ENCODE data around the gene RFPL4A.
"Not testable (repeated sequence)": the region's sequence is repeated elsewhere in the genome, so short reads cannot be mapped to it uniquely, and the experiment has no call there.

The RFPL4A gene

DNA sequence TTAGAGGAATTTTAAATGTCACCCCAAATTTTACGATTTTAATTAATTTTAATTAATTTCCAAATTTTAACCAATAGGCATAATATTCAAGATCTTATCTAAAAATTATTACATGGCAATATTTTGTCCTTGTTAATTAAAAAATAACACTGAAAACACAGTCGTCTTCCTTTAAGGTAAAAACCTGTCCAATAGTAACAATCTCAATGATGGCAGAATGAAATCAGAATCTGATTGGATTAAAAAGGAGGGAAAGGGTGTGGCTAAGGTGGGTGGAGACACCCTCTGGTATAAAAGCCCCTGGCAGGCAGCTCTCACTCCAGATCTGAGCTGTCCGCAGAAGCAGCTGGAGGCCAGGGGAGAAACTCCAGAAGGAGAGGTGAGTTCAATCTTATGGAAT is at the start of gene RFPL4A:
RFPL4A (plus strand) TSS at position 301 of the 400 bp plus-strand sequence. CDS start 2,704 bp downstream, outside the sequence.
- DNase-seq = not testable (repeated sequence)

DNA sequence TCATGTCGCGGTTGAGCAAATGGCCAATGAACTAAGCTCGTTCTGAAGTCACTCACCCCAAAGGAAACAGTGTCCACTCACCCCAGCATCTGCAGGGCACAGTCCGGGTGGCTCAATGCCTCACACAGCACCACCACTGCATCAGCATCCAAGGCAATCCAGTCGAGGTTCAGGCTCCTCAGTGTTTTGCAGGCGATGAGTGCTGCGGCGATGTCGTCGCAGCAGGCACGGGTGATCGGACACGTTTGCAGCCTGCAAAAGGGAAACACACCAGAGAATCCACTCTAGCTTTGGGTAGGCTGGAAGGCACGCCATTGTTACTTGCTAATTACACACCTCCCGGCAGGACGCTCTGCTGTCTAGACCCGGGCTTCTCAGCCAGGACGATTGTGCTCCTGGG is 47.2 kb upstream of the RFPL4A start:
- no peak for DNase-seq

DNA sequence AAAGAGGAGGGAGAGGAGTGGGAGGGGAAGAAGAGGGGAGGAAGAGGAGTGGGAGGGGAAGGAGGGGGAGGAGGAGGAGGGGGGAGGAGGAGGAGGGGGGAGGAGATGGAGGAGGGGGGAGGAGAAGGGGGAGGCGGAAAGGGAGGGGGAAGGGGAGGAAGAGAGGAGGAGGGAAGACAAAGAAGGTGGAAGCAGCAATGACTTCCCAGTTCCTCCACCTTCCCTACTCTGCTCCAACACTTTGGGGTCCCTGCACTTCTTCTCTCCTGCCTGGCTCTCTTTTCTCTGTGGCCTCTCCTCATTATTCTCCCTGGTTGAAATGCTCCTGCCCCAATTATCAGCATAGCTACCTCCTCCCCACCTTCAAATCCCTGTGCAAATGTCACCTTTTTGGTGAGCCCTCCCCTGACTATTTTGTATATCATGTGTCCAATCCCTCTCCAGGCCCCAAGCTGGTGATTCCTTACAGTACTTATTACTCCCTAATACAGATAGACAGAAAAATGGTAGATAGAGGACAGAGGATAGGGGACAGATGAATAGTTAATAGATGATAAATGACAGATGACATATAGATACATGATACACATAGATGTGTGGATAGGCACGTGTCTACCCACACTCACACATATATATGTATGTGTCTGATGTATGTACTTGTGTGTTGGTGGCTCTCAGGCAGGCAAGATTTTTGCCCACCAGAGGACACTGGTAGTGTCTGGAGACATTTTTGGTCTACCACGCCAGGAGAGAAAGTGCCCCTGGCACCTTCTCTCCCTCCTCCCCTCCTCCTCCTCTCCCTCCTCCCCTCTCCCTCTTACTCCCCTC is 45.9 kb upstream of the RFPL4A start:
- no peak for DNase-seq

DNA sequence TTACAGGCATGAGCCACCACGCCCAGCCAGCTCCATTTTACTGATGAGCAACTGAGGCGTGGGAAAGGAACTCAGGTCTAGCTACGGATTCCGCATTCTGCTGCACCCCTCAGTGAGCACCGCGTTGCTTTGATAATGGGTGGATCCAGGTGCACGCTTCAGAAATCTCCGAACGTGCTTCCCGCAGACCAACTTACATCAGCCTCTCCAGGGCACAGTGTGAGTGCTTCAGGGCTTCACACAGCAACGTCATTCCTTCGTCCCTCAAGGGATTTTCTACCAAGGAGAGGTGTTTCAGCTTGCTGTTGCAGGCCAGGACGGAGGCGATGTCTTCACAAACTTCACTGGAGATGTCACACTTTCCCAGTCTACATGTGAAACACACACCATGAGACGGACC is 42.4 kb upstream of the RFPL4A start:
- DNase-seq = no peak

DNA sequence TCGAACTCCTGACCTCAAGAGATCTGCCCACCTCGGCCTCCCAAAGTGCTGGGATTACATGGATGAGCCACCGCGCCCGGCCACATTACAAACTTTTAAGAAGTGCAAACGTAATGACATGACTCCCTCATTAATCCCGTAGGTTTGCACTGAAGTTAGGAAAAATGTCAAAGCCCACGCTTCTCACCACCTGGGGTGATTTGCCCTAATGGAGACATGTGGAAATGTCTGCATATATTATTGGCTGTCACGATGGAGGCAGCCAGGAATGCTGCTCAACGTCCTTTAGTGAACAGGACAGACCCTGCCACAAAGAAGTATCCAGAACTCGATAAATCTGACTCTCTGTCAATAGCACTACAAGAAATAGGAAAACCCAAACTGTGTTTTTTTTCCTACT is 41.6 kb upstream of the RFPL4A start:
- no peak for DNase-seq

DNA sequence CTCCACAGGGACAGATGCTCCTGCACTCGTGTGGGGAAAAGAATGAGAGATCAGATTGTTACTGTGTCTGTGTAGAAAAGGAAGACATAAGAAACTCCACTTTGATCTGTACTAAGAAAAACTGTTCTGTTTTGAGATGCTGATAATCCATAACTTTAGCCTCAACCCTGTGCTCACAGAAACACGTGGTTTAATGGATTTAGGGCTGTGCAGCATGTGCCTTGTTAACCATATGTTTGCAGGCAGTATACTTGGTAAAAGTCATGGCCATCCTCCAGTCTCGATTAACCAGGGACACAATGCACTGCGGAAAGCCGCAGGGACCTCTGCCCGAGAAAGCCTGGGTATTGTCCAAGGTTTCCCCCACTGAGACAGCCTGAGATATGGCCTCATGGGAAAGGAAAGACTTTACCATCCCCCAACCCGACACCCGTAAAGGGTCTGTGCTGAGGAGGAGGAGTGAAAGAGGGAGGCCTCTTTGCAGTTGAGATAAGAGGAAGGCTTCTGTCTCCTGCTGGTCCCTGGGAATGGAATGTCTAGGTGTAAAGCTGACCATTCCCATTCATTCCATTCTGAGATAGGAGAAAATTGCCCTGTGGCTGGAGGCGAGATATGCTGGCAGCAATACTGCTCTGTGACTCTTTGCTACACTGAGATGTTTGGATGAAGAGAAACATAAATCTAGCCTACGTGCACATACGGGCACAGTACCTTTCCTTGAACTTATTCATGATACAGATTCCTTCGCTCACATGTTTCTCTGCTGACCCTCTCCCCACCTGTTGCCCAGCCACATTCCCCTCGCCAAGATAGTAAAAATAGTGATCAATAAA is 40.8 kb upstream of the RFPL4A start:
- DNase-seq = not testable (repeated sequence)

DNA sequence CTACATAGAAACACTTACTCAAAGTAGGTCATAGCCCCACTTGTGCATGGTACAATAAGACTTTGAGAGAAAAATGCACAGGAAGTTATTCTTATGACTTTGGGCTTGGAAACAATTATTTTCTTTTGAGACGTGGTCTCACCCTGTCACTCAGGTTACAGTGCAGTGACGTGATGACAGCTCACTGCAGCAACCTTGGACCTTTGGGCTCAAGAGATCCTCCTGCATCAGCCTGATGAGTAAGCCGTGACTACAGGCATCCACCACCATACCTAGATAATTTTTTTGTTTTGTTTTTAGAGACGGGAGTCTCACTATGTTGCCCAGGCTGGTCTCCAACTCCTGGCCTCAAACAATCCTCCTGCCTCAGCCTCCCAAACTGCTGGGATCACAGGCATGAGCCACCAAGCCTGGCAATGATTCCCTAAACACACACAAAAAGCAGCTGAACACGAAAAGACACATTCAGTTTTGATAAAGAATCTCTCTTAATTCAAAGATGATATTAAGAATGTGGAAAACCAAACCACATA is 38.6 kb upstream of the RFPL4A start:
- DNase-seq = no peak

DNA sequence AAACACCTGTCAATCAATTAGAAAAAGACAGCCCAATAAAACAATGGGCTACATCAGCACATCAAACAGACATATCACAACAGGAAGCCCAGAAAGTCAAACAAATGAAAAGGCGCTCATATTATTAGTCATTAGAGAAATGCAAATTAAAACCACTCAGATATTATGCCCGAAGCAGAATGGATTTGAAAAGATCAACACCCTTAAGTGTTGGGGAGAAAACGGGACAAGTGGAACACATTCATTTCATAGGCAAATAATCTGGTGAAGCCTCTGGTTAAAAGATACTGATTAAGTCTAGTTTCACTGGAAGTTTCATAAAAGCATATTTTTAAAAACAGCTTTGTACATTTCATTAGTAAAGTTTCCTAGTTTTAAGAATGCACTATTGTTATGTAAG is 38.1 kb upstream of the RFPL4A start:
- DNase-seq = no peak

DNA sequence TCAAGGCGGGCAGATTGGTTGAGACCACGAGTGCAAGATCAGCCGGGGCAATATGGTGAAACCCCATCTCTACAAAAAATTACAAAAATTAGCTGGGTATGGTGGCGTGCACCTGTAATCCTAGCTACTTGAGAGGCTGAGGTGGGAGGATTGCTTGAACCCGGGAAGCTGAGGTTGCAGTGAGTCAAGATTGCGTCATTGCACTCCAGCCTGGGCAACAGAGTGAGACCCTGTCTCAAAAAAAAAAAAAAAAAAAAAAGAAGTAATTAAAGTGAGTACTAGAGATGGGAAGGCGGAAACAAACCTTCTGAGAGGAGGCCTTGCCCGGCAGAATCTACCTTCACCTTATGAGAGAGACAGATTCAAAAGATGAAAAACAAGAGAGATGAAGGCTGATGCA is 35.4 kb upstream of the RFPL4A start:
- DNase-seq = no peak

DNA sequence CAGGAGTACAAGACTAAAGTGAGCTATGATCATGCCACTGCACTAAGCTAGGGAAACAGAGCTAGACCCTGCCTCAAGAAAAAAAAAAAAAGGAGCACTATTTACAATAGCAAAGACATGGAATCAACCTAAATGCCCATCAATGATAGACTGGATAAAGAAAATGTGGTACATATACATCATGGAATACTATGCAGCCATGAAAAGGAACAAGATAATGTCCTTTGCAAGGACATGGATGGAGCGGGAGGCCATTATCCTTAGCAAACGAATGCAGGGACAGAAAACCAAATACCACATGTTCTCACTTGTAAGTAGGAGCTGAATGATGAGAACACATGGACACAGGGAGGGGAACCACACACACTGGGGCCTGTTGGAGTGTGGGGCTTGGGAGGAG is 28.5 kb upstream of the RFPL4A start:
- DNase-seq = not testable (repeated sequence)

DNA sequence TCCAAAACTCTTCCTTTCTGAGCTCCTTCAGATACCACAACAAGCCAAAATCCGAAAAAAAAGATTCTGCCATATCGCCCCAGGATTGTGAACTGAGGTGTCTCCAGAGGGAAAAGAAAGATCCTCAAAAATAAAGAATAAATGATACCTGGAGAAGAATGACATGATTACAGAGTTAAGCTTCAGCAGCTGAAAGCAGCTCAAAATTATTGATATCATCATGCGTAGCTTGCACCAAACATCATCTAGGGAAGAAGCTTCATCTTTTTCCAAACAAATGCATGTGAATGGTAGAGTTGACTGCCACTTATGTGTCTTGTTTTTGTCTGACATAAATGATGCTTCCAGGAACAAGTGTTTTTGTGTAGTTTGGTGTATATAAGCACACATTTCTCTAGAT is 20.6 kb upstream of the RFPL4A start, which contains the start of gene NLRP9:
NLRP9 (minus strand) TSS at position 101 of the 400 bp plus-strand sequence; CDS start at position 73, 28 bp downstream.
- DNase-seq = no peak

DNA sequence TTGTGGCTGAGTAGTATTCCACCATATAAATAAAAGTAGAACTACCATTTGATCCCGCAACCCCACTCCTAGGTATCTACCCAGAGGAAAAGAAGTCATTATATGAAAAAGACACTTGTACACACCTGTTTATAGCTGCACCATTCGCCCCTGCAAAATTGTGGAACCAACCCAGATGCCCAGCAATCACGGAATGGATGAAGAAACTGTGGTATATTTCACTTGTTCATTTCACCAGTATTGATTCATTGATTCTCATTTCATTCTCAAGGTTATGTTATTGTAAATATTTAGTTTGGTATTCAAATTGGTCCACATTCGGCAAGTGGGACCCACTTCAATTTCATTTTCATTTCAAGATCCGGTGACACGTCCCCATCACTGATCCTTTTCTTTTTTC is 8.2 kb upstream of the RFPL4A start:
- DNase-seq = no peak

DNA sequence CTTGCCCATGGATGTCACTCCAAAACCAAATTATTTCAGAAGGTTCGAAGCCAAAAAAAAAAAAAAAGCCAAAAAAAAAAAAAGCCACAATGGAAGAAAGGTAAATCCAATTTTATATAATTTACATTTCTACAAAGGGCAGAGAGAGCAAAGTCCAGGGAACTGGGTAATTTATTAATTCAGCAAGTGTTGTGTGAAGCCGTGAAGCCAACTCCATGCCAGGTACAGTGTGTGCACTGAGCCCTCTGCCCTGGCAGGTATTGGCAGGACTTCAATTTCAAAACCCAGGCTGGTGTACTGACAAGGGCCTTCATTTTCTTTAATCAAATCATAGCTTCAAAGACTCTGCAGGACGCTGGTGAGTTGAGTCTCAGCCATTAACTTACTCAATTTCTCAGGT is 5.5 kb upstream of the RFPL4A start:
- no peak for DNase-seq

DNA sequence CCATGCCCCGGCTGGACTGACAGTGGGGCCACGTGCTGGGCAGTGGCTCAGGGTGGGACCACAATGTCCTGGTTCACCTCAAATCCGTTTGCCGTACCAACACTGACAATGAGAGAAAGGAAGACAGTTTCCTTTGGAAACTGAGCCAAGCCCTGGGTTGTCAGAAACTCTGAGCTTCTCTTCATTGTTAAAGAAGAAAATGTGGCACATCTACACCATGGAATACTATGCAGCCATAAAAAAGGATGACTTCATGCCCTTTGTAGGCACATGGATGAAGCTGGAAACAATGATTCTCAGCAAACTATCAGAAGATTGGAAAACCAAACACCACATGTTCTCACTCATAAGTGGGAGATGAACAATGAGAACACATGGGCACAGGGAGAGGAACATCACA is 2.1 kb upstream of the RFPL4A start:
- DNase-seq = not testable (repeated sequence)

DNA sequence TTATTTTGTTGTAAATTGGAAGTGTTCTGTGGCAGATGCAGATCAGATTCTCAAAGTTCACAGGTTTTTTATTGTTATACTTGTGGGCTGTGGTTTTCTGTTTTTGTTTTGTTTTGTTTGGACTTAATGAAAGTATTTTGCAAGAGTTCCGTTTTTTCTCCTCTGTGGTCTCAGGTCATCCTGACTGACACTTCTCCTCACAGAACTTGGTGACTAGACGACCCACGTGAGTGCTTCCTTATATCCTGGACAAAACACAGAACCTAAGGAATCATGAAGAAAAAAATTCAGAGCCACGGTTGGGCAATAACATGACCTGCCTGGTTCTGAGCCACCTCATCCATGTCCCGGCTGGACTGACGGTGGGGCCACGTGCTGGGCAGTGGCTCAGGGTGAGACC is 7.6 kb downstream of the RFPL4A start:
- no peak for DNase-seq

DNA sequence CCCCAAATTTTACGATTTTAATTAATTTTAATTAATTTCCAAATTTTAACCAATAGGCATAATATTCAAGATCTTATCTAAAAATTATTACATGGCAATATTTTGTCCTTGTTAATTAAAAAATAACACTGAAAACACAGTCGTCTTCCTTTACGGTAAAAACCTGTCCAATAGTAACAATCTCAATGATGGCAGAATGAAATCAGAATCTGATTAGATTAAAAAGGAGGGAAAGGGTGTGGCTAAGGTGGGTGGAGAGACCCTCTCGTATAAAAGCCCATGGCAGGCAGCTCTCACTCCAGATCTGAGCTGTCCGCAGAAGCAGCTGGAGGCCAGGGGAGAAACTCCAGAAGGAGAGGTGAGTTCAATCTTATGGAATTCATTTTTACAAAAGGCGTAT is 9.9 kb downstream of the RFPL4A start, which contains the start of gene RFPL4AL1:
RFPL4AL1 (plus strand) TSS at position 301 of the 400 bp plus-strand sequence. CDS start 2,687 bp downstream, outside the sequence.
- DNase-seq = not testable (repeated sequence)

DNA sequence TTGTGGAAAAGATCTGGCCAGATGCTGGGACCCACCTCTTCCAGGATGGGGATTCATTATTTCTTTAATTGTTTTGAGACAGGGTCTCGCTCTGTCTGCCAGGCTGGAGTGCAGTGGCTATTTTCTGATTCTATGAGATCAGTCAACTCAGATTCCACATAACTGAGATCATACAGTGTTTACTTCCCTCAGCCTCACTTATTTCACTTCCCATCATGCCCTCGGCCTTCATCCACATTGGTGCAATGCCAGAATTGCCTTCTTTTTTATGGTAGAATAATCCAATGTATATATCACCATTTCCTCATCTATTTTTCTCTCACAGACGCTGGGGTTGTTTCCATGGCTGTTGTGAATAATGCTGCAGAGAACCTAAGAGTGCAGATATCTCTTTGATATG is 10.7 kb downstream of the RFPL4A start:
- not testable (repeated sequence) for DNase-seq

DNA sequence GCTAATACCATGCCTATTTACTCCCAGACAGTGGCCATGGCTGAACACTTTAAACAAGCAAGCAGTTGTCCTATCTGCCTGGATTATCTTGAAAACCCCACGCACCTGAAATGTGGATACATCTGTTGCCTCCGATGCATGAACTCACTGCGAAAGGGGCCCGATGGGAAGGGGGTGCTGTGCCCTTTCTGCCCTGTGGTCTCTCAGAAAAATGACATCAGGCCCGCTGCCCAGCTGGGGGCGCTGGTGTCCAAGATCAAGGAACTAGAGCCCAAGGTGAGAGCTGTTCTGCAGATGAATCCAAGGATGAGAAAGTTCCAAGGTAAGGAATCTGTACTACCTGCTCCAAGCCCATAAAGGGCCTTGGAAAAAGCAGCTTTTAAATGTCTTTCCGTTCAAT is 18.6 kb downstream of the RFPL4A start:
- DNase-seq = no peak

DNA sequence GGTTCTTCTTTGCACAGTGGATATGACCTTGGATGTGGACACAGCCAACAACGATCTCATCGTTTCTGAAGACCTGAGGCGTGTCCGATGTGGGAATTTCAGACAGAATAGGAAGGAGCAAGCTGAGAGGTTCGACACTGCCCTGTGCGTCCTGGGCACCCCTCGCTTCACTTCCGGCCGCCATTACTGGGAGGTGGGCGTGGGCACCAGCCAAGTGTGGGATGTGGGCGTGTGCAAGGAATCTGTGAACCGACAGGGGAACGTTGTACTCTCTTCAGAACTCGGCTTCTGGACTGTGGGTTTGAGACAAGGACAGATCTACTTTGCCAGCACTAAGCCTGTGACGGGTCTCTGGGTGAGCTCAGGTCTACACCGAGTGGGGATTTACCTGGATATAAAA is 19.4 kb downstream of the RFPL4A start:
- no peak for DNase-seq

DNA sequence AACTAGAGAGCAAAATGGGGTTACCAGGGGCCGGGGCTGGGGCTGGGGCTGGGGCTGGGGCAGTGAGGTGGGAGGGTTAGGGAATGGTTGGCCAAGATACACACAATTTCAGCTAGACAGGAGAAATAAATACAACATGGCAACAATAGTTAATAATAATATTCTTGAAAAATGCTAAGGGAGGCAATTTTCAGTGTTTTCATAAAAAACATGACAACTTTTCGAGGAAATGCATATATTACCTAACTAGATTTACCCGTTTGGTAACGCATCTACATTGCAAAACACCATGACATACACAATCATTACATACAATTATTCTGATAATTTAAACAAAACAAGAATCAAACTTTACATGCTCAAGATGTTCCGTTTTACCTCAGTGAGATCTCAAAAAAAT is 22.2 kb downstream of the RFPL4A start:
- no peak for DNase-seq

DNA sequence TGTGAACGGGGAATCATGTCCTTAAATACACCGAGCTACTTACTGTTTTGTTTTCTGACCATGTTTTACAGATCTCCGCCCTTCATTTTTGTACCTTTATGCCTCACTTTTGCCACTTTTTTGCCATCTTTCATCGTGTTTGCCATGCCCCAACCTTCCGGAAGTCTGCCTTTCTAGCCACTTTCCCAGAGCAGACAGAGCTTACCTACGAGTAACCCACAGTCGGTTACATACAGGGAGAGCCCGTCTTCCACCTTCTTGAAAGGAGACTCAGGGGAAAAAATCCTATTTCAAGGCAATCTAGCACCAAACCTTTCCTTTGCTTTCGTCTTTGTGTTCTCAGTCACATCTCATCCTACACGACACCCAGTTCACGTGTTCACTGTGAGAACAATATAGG is 36.1 kb downstream of the RFPL4A start:
- no peak for DNase-seq

DNA sequence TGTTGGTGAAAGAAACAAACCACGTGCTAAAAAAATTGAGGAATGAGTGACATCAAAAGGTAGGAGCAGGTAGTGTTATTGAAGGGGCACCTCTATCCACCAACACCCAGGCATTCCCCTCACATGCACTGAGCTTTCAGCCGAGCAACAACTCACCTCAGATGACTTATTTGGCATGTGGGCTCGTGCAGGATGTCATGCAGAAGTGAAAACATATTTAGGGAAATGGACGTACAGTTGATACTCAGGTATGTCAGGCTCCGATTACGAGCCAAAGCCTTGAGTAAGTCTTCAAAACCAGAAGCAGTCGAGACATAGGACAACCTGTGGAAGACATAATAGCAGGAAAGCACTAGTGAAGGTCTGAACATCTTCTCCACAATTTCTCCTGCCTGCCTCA is 42.5 kb downstream of the RFPL4A start:
- DNase-seq = no peak

DNA sequence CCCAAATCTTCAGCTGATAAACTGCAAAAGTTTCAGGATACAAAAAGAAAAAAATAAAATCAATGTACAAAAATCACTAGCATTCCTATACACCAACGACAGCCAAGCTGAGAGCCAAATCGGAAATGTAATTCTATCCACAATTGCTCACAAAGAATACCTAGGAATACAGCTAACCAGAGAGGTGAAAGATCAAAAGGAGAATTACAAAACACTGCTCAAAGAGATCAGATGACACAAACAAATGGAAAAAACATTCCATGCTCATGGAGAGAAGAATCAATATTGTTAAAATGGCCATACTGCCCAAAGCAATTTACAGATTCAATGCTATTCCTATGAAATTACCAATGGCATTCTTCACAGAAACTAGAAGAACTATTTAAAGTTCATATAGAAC is 43.4 kb downstream of the RFPL4A start:
- DNase-seq = no peak
